Body of pancreas (tissue), 4 donors: ENCODE results near the gene BCL11B. TPM values are rescaled to one million over a fixed set of nuclear protein-coding genes. Genes with fewer than 3 reads are reported as not detected.

ENCODE experiments used
- ATAC-seq: fragments of 150-250 bp; one replicate; pipeline ENCODE4 v1.9.1; 2016
- DNase-seq, 4 donors: peaks; one replicate each; pipeline ENCODE4 v3.0.0-alpha.2; 2019
- H3K27ac ChIP-seq, 4 donors: fragments of 200-600 bp; sonication (generic); 1 replicate in 3 of 4; 2 replicates in 1 of 4; pipeline versions ENCODE4 v1.5.1 to v1.6.1; 2016 to 2019; ENCODE audit warnings: mild to moderate bottlenecking in 1 of 4, mixed read lengths in 1 of 4, moderate library complexity in 1 of 4
- H3K27me3 ChIP-seq, 2 donors: fragments of 200-600 bp; sonication (generic); one replicate each; pipeline ENCODE4 v1.6.0; 2016; ENCODE audit warnings: mild to moderate bottlenecking in 1 of 2
- H3K36me3 ChIP-seq, 2 donors: fragments of 200-600 bp; sonication (generic); replicated peaks in 1 of 2; 2 replicates each; pipeline ENCODE4 v1.5.1; 2016; ENCODE audit warnings: low read depth in 2 of 2; ENCODE audit not compliant: insufficient read depth in 1 of 2
- H3K4me1 ChIP-seq: fragments of 200-600 bp; sonication (generic); one replicate; pipeline ENCODE4 v1.6.0; 2016
- H3K4me3 ChIP-seq, 2 donors: fragments of 200-600 bp; sonication (generic); 1 replicate in 1 of 2; 2 replicates in 1 of 2; pipeline ENCODE4 v1.5.1; 2016 to 2019
- H3K9me3 ChIP-seq, 3 donors: fragments of 200-600 bp; sonication (generic); 1 replicate in 2 of 3; 2 replicates in 1 of 3; pipeline ENCODE4 v1.5.1; 2016
- CTCF ChIP-seq, 7 experiments: fragments of 450-650 bp in 4 of 7; fragments of 200-600 bp in 3 of 7; sonication (generic) in 3 of 7; IDR thresholded peaks; one replicate each; pipeline ENCODE4 v1.5.1; 2016 to 2019; ENCODE audit warnings: antibody characterized with exemption in 7 of 7
- POLR2A ChIP-seq, 3 donors: fragments of 450-650 bp; IDR thresholded peaks; one replicate each; pipeline ENCODE4 v1.6.1; 2016; ENCODE audit warnings: antibody characterized with exemption in 3 of 3, mild to moderate bottlenecking in 2 of 3
- WGBS, 2 donors: methylation state at CpG; one replicate each; pipeline ENCODE4 v1.1.5; 2017; 5-methylcytosine and 5-hydroxymethylcytosine counted together
- intact Hi-C: fragments of 100-400 bp; cut with DNase I; formaldehyde crosslinking; loops from one replicate; pipeline ENCODE4 v1.15.1; 2023
- total RNA-seq, 2 donors: library from RNA; depleted of rRNA; stranded (reverse); fragments of >200 nt; gene quantifications; one replicate each; pipeline ENCODE4 v1.1.0, GENCODE V29; 2016

BCL11B gene
- total RNA-seq, 2 donors from 2014 or later, result 0.78 TPM; not detected in 1

GRCh38 chr14:99281396-99281795 is 9.4 kb upstream of the BCL11B start:
- ATAC-seq, result no peak
- H3K27ac ChIP-seq, result no peak overlapping the region
- 62 to 65% methylated on average over 11 of the region's 11 CpGs for WGBS, 2 donors
- no peak overlapping the region for H3K4me3 ChIP-seq
- TF ChIP-seq CTCF (IDR thresholded peaks at IDR 0.05) (no peak), POLR2A (IDR thresholded peaks at IDR 0.05) (no peak)
- no peaks in the 10 kb centered on the region for H3K4me1 ChIP-seq
- H3K27me3 ChIP-seq, result no peaks in the 10 kb centered on the region
- no peaks in the 10 kb centered on the region for H3K36me3 ChIP-seq
- DNase-seq, result no peak
- no peaks in the 10 kb centered on the region for H3K9me3 ChIP-seq
- intact Hi-C loops, result no loop called here

GRCh38 chr14:99280852-99281251 is 8.9 kb upstream of the BCL11B start:
- H3K27me3 ChIP-seq, result no peaks in the 10 kb centered on the region
- H3K4me1 ChIP-seq, result no peaks in the 10 kb centered on the region
- no peak for DNase-seq
- WGBS, 2 donors, result 51 to 62% methylated on average over 4 of the region's 4 CpGs
- intact Hi-C loops, result no loop called here
- TF ChIP-seq POLR2A (IDR thresholded peaks at IDR 0.05), result no peak
- TF ChIP-seq CTCF (IDR thresholded peaks at IDR 0.05), result no peak
- H3K4me3 ChIP-seq, result no peak overlapping the region
- no peak overlapping the region for H3K27ac ChIP-seq
- no peaks in the 10 kb centered on the region for H3K9me3 ChIP-seq
- no peaks in the 10 kb centered on the region for H3K36me3 ChIP-seq
- no peak for ATAC-seq

GRCh38 chr14:99280066-99280731 is 8.2 kb upstream of the BCL11B start:
- 59 to 63% methylated on average over 8 to 19 of the region's 19 CpGs for WGBS, 2 donors
- Histone ChIP-seq H3K36me3 (no peaks in the 10 kb centered on the region), H3K4me1 (no peaks in the 10 kb centered on the region), H3K27me3 (no peaks in the 10 kb centered on the region), H3K27ac (no peak overlapping the region), H3K4me3 (no peak overlapping the region), H3K9me3 (no peaks in the 10 kb centered on the region)
- ATAC-seq (no peak), DNase-seq (no peak)
- intact Hi-C loops, result no loop called here
- TF ChIP-seq CTCF (IDR thresholded peaks at IDR 0.05) (no peak), POLR2A (IDR thresholded peaks at IDR 0.05) (no peak)

- H3K27ac ChIP-seq, result no peak overlapping the region
- H3K27me3 ChIP-seq, result peaks cover 0 to 5% of the 10 kb centered on the region in 2 donors
- 62 to 71% methylated on average over 6 of the region's 6 CpGs for WGBS, 2 donors
- intact Hi-C loops, result no loop called here
- H3K36me3 ChIP-seq, result no peaks in the 10 kb centered on the region
- no peak overlapping the region for H3K4me3 ChIP-seq
- DNase-seq, result no peak
- TF ChIP-seq POLR2A (IDR thresholded peaks at IDR 0.05), result no peak
- TF ChIP-seq CTCF (IDR thresholded peaks at IDR 0.05), result no peak
- no peak for ATAC-seq
- no peaks in the 10 kb centered on the region for H3K9me3 ChIP-seq
- peaks cover 10% of the 10 kb centered on the region for H3K4me1 ChIP-seq
Observed at GRCh38 chr14:99278836-99279235, 6.8 kb upstream of the BCL11B start.

GRCh38 chr14:99277530-99277929 is 5.5 kb upstream of the BCL11B start:
- WGBS, 2 donors, result 33 to 56% methylated on average over 2 of the region's 2 CpGs
- no peak overlapping the region for H3K27ac ChIP-seq
- no peak overlapping the region for H3K4me3 ChIP-seq
- intact Hi-C loops, result no loop called here
- DNase-seq, result no peak
- ATAC-seq, result no peak
- no peaks in the 10 kb centered on the region for H3K36me3 ChIP-seq
- H3K9me3 ChIP-seq, result no peaks in the 10 kb centered on the region
- peaks cover 0 to 12% of the 10 kb centered on the region in 2 donors for H3K27me3 ChIP-seq
- TF ChIP-seq CTCF (IDR thresholded peaks at IDR 0.05), result no peak
- TF ChIP-seq POLR2A (IDR thresholded peaks at IDR 0.05), result no peak
- H3K4me1 ChIP-seq, result peaks cover 23% of the 10 kb centered on the region
